ENCODE measurements around the gene KCNH4. TPM values are rescaled to one million over a fixed set of nuclear protein-coding genes. Genes with fewer than 3 reads are reported as not detected.

Gene KCNH4
- total and polyA plus RNA-seq, 2 of the 13 experiments (the other 11 are each of a cell fraction or from before 2014, with no cell fraction given) = 0.01 to 0.09 TPM

DNA sequence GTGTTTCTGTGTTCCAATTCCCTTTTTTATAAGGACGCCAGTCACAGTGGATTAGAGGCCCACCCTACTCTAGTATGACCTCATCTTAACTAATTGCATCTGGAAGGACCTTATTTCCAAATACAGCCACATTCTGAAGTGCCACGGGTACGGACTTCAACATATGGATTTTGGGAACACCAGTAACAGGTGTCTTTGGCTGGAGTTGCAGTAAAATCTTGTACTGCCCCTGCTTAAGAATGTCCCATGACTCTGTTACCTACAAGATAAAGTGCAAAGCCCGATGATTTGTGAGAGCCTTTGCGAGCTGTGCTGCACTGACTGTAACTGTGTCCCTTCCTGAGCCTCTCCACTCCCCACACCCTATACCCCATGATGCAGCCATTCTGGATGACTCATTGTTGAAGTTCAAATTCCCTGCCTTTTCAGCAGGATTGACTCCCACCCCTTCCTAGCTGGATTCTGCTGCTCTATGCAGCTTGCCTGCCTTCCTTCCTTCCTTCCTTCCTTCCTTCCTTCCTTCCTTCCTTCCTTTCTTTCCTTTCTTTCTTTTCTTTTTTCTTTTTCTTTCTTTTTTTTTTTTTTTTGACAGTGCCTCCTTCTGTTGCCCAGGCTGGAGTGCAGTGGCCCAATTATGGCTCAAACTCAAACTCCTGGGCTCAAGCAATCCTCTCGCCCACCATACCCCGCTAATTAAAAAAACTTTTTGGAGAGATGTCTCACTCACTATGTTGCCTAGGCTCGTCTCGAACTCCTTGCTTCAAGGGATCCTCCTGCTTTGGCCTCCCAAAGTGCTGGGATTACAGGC, 2.2 kb upstream of the KCNH4 start (continued):
- TF ChIP-seq SAFB2 (CRISPR knock-in tag; IDR thresholded peaks at IDR 0.05; ENCODE audit: borderline replicate concordance, low read depth) (no peak), HOXD1 (CRISPR knock-in tag; IDR thresholded peaks at IDR 0.05) (no peak), KDM2A (CRISPR knock-in tag; IDR thresholded peaks at IDR 0.05; ENCODE audit: borderline replicate concordance, low read depth) (no peak), TARDBP (CRISPR knock-in tag; IDR thresholded peaks at IDR 0.05) (0 out of 2 replicates have a peak, but pooled peaks have one; percentile 32), NFYC (CRISPR knock-in tag; IDR thresholded peaks at IDR 0.05) (no peak), ZNF20 (CRISPR knock-in tag; IDR thresholded peaks at IDR 0.05) (no peak), NR2F6 (IDR thresholded peaks at IDR 0.05) (no peak), NR2F6 (CRISPR knock-in tag; IDR thresholded peaks at IDR 0.05) (peak; percentile 14; the same call in 1 of the 2 replicates), ZIK1 (CRISPR knock-in tag; IDR thresholded peaks at IDR 0.05; ENCODE audit: borderline replicate concordance, low read depth) (no peak), ZNF589 (CRISPR knock-in tag; conservative IDR thresholded peaks at IDR 0.05) (no peak), RXRB (CRISPR knock-in tag; IDR thresholded peaks at IDR 0.05; ENCODE audit: borderline replicate concordance) (peak; percentile 48; the same call in 1 of the 2 replicates), GATAD2A (CRISPR knock-in tag; IDR thresholded peaks at IDR 0.05) (peak; percentile 37; the same call in 1 of the 2 replicates), ATF7 (IDR thresholded peaks at IDR 0.05) (peak; percentile 17; the same call in 1 of the 2 replicates), ATF7 (CRISPR knock-in tag; IDR thresholded peaks at IDR 0.05) (no peak), SNAPC2 (CRISPR knock-in tag; IDR thresholded peaks at IDR 0.05) (no peak), NRL (CRISPR knock-in tag; IDR thresholded peaks at IDR 0.05; ENCODE audit: borderline replicate concordance) (no peak), SMAD9 (CRISPR knock-in tag; IDR thresholded peaks at IDR 0.05) (no peak), TSC22D2 (CRISPR knock-in tag; IDR thresholded peaks at IDR 0.05; ENCODE audit: borderline replicate concordance) (no peak), SMYD3 (CRISPR knock-in tag; IDR thresholded peaks at IDR 0.05) (no peak), ZNF747 (CRISPR knock-in tag; IDR thresholded peaks at IDR 0.05; ENCODE audit: borderline replicate concordance) (no peak), TAF1 (CRISPR knock-in tag; IDR thresholded peaks at IDR 0.05) (no peak), ZNF720 (CRISPR knock-in tag; IDR thresholded peaks at IDR 0.05) (no peak), ZNF17 (CRISPR knock-in tag; IDR thresholded peaks at IDR 0.05) (no peak), ELF3 (CRISPR knock-in tag; IDR thresholded peaks at IDR 0.05) (peak; percentile 27; the same call in 1 of the 2 replicates), CENPX (CRISPR knock-in tag; IDR thresholded peaks at IDR 0.05) (no peak)
- TF ChIP-seq, protein P1, sequence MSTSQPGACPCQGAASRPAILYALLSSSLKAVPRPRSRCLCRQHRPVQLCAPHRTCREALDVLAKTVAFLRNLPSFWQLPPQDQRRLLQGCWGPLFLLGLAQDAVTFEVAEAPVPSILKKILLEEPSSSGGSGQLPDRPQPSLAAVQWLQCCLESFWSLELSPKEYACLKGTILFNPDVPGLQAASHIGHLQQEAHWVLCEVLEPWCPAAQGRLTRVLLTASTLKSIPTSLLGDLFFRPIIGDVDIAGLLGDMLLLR (CRISPR knock-in tag; IDR thresholded peaks at IDR 0.05) = no peak
- TF ChIP-seq, protein P2, sequence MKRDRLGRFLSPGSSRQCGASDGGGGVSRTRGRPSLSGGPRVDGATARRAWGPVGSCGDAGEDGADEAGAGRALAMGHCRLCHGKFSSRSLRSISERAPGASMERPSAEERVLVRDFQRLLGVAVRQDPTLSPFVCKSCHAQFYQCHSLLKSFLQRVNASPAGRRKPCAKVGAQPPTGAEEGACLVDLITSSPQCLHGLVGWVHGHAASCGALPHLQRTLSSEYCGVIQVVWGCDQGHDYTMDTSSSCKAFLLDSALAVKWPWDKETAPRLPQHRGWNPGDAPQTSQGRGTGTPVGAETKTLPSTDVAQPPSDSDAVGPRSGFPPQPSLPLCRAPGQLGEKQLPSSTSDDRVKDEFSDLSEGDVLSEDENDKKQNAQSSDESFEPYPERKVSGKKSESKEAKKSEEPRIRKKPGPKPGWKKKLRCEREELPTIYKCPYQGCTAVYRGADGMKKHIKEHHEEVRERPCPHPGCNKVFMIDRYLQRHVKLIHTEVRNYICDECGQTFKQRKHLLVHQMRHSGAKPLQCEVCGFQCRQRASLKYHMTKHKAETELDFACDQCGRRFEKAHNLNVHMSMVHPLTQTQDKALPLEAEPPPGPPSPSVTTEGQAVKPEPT (CRISPR knock-in tag; IDR thresholded peaks at IDR 0.05; ENCODE audit: low read depth) = no peak
- TF ChIP-seq, protein P3, sequence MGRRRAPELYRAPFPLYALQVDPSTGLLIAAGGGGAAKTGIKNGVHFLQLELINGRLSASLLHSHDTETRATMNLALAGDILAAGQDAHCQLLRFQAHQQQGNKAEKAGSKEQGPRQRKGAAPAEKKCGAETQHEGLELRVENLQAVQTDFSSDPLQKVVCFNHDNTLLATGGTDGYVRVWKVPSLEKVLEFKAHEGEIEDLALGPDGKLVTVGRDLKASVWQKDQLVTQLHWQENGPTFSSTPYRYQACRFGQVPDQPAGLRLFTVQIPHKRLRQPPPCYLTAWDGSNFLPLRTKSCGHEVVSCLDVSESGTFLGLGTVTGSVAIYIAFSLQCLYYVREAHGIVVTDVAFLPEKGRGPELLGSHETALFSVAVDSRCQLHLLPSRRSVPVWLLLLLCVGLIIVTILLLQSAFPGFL (CRISPR knock-in tag; IDR thresholded peaks at IDR 0.05) = no peak

Data from HepG2 (cell line).